K562 (cell line): ENCODE results near the gene TTC22. TPM values are rescaled to one million over a fixed set of nuclear protein-coding genes. Genes with fewer than 3 reads are reported as not detected.

Source experiments
- ATAC-seq: fragments of 200-7000 bp; cut with Tn5 transposase; 3 replicates; pipeline ENCODE4 v1.9.1; 2020; ENCODE audit warnings: moderate library complexity
- BruUV-seq: library from RNA; stranded (reverse); fragments of 400-500 nt; replicated peaks from 2 replicates; lab custom pipeline; 2021; lab: Mats Ljungman, UMichigan
- CTCF ChIA-PET: fragments of 300-600 bp; formaldehyde crosslinking; extraction: SDS; loops from one replicate; lab custom pipeline; 2021; ENCODE audit warnings: low intra/inter-chr PET ratio; lab: Yijun Ruan, JAX
- POLR2A ChIA-PET: fragments of 300-600, 350-650 bp; sonication (Branson Sonifier 250); formaldehyde crosslinking; extraction: SDS; loops from one replicate; lab custom pipeline; 2021; ENCODE audit warnings: antibody characterized with exemption, inconsistent platforms; lab: Yijun Ruan, JAX
- DNase-seq, 4 experiments: peaks; one replicate each; pipeline versions ENCODE4 v3.0.0 to v3.0.0-alpha.2; 2011 to 2018; ENCODE audit warnings: low spot score in 3 of 4, mixed read lengths in 3 of 4; ENCODE audit errors: extremely low read depth in 1 of 4
- FAIRE-seq: peaks from 2 replicates; lab custom pipeline; 2011; peaks lifted over from hg19 to GRCh38; lab: Jason Lieb, UNC
- H2AFZ ChIP-seq: 2 replicates; pipeline ENCODE4 v1.6.0; 2011; ENCODE audit warnings: low read depth, low read length, control low read depth, inconsistent platforms
- H3K27ac ChIP-seq: fragments of 200-600 bp; 3 replicates; pipeline ENCODE4 v1.8.0; 2011; ENCODE audit warnings: low read depth, mild to moderate bottlenecking, control low read depth, inconsistent platforms, low read length, moderate library complexity, mixed read lengths; ENCODE audit errors: extremely low read depth
- H3K27me3 ChIP-seq, 2 experiments: fragments of 300-600 bp in 1 of 2; 2 replicates in 1 of 2; 3 replicates in 1 of 2; pipeline versions ENCODE4 v1.6.0 to v1.8.0; 2011; ENCODE audit warnings: inconsistent platforms in 2 of 2, low read length in 2 of 2, mild to moderate bottlenecking in 1 of 2, mixed read lengths in 1 of 2, moderate library complexity in 1 of 2; ENCODE audit not compliant: control insufficient read depth in 2 of 2, insufficient read depth in 2 of 2
- H3K36me3 ChIP-seq: fragments of 300-600 bp; 3 replicates; pipeline ENCODE4 v1.8.0; 2011; ENCODE audit warnings: mild to moderate bottlenecking, low read length, inconsistent platforms; ENCODE audit not compliant: control insufficient read depth, insufficient read depth
- H3K4me1 ChIP-seq, 2 experiments: fragments of 200-600 bp in 1 of 2; replicated peaks in 1 of 2; 2 replicates in 1 of 2; 3 replicates in 1 of 2; pipeline versions ENCODE4 v1.5.1 to v1.8.0; 2011; ENCODE audit warnings: inconsistent platforms in 2 of 2, low read length in 2 of 2, mild to moderate bottlenecking in 1 of 2, mixed read lengths in 1 of 2, moderate library complexity in 1 of 2; ENCODE audit not compliant: control insufficient read depth in 2 of 2, insufficient read depth in 2 of 2
- H3K4me2 ChIP-seq: 2 replicates; pipeline ENCODE4 v1.6.1; 2011; ENCODE audit warnings: low read length, control low read depth, inconsistent platforms, mixed read lengths; ENCODE audit not compliant: insufficient read depth
- H3K4me3 ChIP-seq: fragments of 200-600 bp; sonication (generic), shearing (Covaris generic); 2 replicates; pipeline ENCODE4 v1.5.1; 2016; ENCODE audit warnings: control low read depth, inconsistent platforms
- H3K79me2 ChIP-seq: fragments of 200-600 bp; 3 replicates; pipeline ENCODE4 v1.8.0; 2011; ENCODE audit warnings: low read length, inconsistent platforms; ENCODE audit not compliant: control insufficient read depth, insufficient read depth
- H3K9ac ChIP-seq, 2 experiments: 2 replicates each; pipeline versions ENCODE4 v1.6.0 to v1.6.1; 2011; ENCODE audit warnings: low read depth in 2 of 2, low read length in 2 of 2, control low read depth in 1 of 2, inconsistent platforms in 1 of 2, mild to moderate bottlenecking in 1 of 2, mixed read lengths in 1 of 2; ENCODE audit not compliant: insufficient read depth in 1 of 2
- H3K9me1 ChIP-seq: one replicate; pipeline ENCODE4 v1.6.0; 2011; ENCODE audit warnings: inconsistent platforms, mild to moderate bottlenecking, low read length, moderate library complexity; ENCODE audit not compliant: control insufficient read depth, insufficient read depth
- H3K9me3 ChIP-seq: replicated peaks from 2 replicates; pipeline ENCODE4 v1.5.1; 2011; ENCODE audit warnings: low read depth, low read length, inconsistent platforms; ENCODE audit not compliant: control insufficient read depth, insufficient read depth
- H4K20me1 ChIP-seq: replicated peaks from 2 replicates; pipeline ENCODE4 v1.6.1; 2011; ENCODE audit warnings: low read length, inconsistent platforms, mixed read lengths; ENCODE audit not compliant: control insufficient read depth, insufficient read depth
- AFF1 ChIP-seq, 2 experiments: fragments of 450-650 bp; IDR thresholded peaks; 2 replicates each; pipeline ENCODE4 v1.6.1; 2018; ENCODE audit warnings: mild to moderate bottlenecking in 2 of 2, low read depth in 1 of 2; ENCODE audit not compliant: partially characterized antibody in 2 of 2
- ETV5 ChIP-seq: sonication (generic); formaldehyde crosslinking; IDR thresholded peaks from 2 replicates; pipeline ENCODE4 v1.4.0; 2020; ENCODE audit warnings: low read depth, mild to moderate bottlenecking, missing genetic modification reagents
- HIVEP1 ChIP-seq: fragments of 250-450 bp; sonication (Bioruptor Pico); IDR thresholded peaks from 2 replicates; pipeline ENCODE4 v1.4.0; 2020; ENCODE audit warnings: mild to moderate bottlenecking
- KLF13 ChIP-seq: fragments of 450-650 bp; IDR thresholded peaks from 2 replicates; pipeline ENCODE4 v1.6.1; 2016; ENCODE audit warnings: missing genetic modification characterization, low read depth, mild to moderate bottlenecking, missing compliant biosample characterization, moderate library complexity, borderline replicate concordance
- NCOA4 ChIP-seq: fragments of 450-650 bp; IDR thresholded peaks from 2 replicates; pipeline ENCODE4 v1.6.1; 2018; ENCODE audit warnings: mild to moderate bottlenecking; ENCODE audit not compliant: partially characterized antibody
- NR1H2 ChIP-seq: sonication (generic); formaldehyde crosslinking; IDR thresholded peaks from 2 replicates; pipeline ENCODE4 v1.4.0; 2020; ENCODE audit warnings: mild to moderate bottlenecking, missing genetic modification reagents
- NR4A1 ChIP-seq, 2 experiments: fragments of 250-450 bp in 1 of 2; fragments of 450-650 bp in 1 of 2; sonication (Bioruptor Pico) in 1 of 2; IDR thresholded peaks; 2 replicates each; pipeline versions ENCODE4 v1.4.0 to v1.6.1; 2016 to 2020; ENCODE audit warnings: mild to moderate bottlenecking in 2 of 2, missing compliant biosample characterization in 1 of 2, missing genetic modification characterization in 1 of 2, moderate library complexity in 1 of 2
- POLR2H ChIP-seq: IDR thresholded peaks from 2 replicates; pipeline ENCODE4 v1.6.1; 2016; ENCODE audit warnings: missing genetic modification characterization, low read depth, mild to moderate bottlenecking, control low read depth, missing compliant biosample characterization, moderate library complexity
- RB1 ChIP-seq: fragments of 450-650 bp; IDR thresholded peaks from 2 replicates; pipeline ENCODE4 v1.6.1; 2017; ENCODE audit warnings: low read depth, mild to moderate bottlenecking
- TCF15 ChIP-seq: fragments of 250-450 bp; sonication (Bioruptor Pico); IDR thresholded peaks from 2 replicates; pipeline ENCODE4 v1.8.0; 2022; ENCODE audit warnings: moderate library complexity, mild to moderate bottlenecking, inconsistent platforms
- THRA ChIP-seq: fragments of 450-650 bp; IDR thresholded peaks from 2 replicates; pipeline ENCODE4 v1.6.1; 2017; ENCODE audit warnings: mild to moderate bottlenecking, moderate library complexity
- TRIM25 ChIP-seq: fragments of 450-650 bp; IDR thresholded peaks from 2 replicates; pipeline ENCODE4 v1.7.0; 2016; ENCODE audit warnings: borderline replicate concordance
- YY1 ChIP-seq, 3 experiments: IDR thresholded peaks; 2 replicates each; pipeline ENCODE4 v1.6.1; 2011; ENCODE audit warnings: low read length in 2 of 3, mild to moderate bottlenecking in 2 of 3, moderate library complexity in 2 of 3, borderline replicate concordance in 1 of 3, control low read depth in 1 of 3, low read depth in 1 of 3; ENCODE audit not compliant: insufficient read depth in 3 of 3, insufficient replicate concordance in 2 of 3, control insufficient read depth in 1 of 3, insufficient read length in 1 of 3; ENCODE audit errors: extremely low read depth in 1 of 3
- ZKSCAN8 ChIP-seq: fragments of 200-800 bp; sonication (Bioruptor generic); IDR thresholded peaks from 2 replicates; pipeline ENCODE4 v1.6.1; 2016; ENCODE audit warnings: missing genetic modification characterization, missing compliant biosample characterization
- WGBS: fragments of 100-300 bp; shearing (Covaris generic); methylation state at CpG from one replicate; pipeline ENCODE4 v1.1.6; 2016; ENCODE audit warnings: low coverage, mixed read lengths; ENCODE audit not compliant: insufficient coverage; ENCODE audit errors: missing lambda C conversion rate; 5-methylcytosine and 5-hydroxymethylcytosine counted together
- in situ Hi-C: fragments of 300-500 bp; cut with MboI; formaldehyde crosslinking; loops from 4 replicates; pipeline ENCODE4 v1.15.0; 2018; ENCODE audit warnings: inconsistent platforms, mixed read lengths
- intact Hi-C: fragments of 100-400 bp; cut with micrococcal nuclease; formaldehyde crosslinking; loops from 2 replicates; pipeline ENCODE4 v1.14.2; 2022
- polyA plus RNA-seq, 8 experiments: library from polyadenylated mRNA; depleted of rRNA in 4 of 8; stranded (reverse) in 5 of 8; unstranded in 3 of 8; fragments of >200 nt; fragmentation: Nextera tagmentation in 2 of 8; fragmentation: Illumina TruSeq in 1 of 8; extraction: Ambion mirVana in 2 of 8; extraction: Trizol in 1 of 8; gene quantifications; 2 replicates each; pipeline versions ENCODE4 v1.2.1 to v1.2.3, GENCODE V29; 2011 to 2014; ENCODE audit warnings: inconsistent platforms in 1 of 8, missing spikeins in 1 of 8
- total RNA-seq, 7 experiments: library from RNA; depleted of rRNA in 6 of 7; stranded (reverse); fragments of >200 nt in 6 of 7; fragmentation: Illumina TruSeq in 2 of 7; extraction: Trizol in 2 of 7; gene quantifications; 2 replicates each; pipeline versions ENCODE4 v1.2.1 to v1.2.3, GENCODE V29; 2011 to 2021; ENCODE audit warnings: low replicate concordance in 1 of 7

TTC22 gene
- total and polyA plus RNA-seq, 9 of the 15 experiments (the other 6 are each of a cell fraction or from before 2014, with no cell fraction given), result 0.07 TPM; not detected in 8

DNA sequence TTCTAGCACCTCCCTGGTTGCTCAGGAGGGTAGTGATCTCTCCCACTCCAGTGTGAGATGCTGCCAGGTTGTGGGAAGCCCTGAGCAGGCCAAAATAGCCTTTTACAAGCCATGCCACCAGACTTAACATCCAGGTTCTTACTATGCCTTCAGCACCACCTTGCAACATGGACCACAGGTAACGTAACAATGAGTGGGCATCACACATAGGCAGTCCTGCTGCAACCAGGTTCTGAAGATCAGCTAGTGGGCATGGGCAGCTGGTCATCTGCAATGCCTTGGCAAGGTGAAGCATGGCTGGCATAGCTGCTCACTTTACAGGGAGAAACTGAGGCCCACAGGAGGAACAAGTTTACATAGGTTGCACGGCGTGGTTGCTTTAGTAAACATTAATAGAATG lies 45.2 kb upstream of the TTC22 start:
- DNase-seq (no peak), ATAC-seq (no peak), FAIRE-seq (no peak)
- Histone ChIP-seq H3K36me3 (peaks cover 36% of the 10 kb centered on the region; the same call in 2 of the 3 replicates), H2AFZ (no peak overlapping the region), H3K4me3 (no peak overlapping the region), H3K9me3 (no peaks in the 10 kb centered on the region), H3K4me1 (no peaks in the 10 kb centered on the region), H4K20me1 (peaks cover 16% of the 10 kb centered on the region; the same call in 1 of the 2 replicates), H3K4me2 (no peak overlapping the region), H3K79me2 (no peaks in the 10 kb centered on the region), H3K9ac (no peak overlapping the region), H3K27me3 (no peaks in the 10 kb centered on the region), H3K27ac (no peak overlapping the region), H3K9me1 (peaks cover 3% of the 10 kb centered on the region)
- CTCF ChIA-PET, result no interaction called here
- WGBS, result 84% methylated on average over 3 of the region's 3 CpGs
- BruUV-seq, result no TSS peak
- POLR2A ChIA-PET, result interaction anchor here (0.5 to 0.9 kb wide), 2 partner anchors 8 to 26 kb away, joined by 3 to 4 read pairs; no protein-coding TSS in a partner anchor
- intact Hi-C loops, result no loop called here
- in situ Hi-C loops, result no loop called here
- TF ChIP-seq POLR2H (tag), result no peak
- TF ChIP-seq TCF15 (CRISPR knock-in tag), result no peak
- TF ChIP-seq YY1 (IDR thresholded peaks at IDR 0.05; ENCODE audit: borderline replicate concordance in 1 of 3, control insufficient read depth in 1 of 3, extremely low read depth in 1 of 3, insufficient read depth in 3 of 3, insufficient read length in 1 of 3, insufficient replicate concordance in 2 of 3, low read depth in 1 of 3, low read length in 2 of 3), result no peak
- TF ChIP-seq KLF13 (tag), result no peak
- no peak for TF ChIP-seq NR1H2 (CRISPR knock-in tag)
- TF ChIP-seq HIVEP1 (CRISPR knock-in tag), result no peak
- TF ChIP-seq AFF1 (IDR thresholded peaks at IDR 0.05; ENCODE audit: low read depth in 1 of 2, partially characterized antibody in 2 of 2), result no peak
- no peak for TF ChIP-seq NCOA4
- TF ChIP-seq ETV5 (CRISPR knock-in tag), result no peak
- no peak for TF ChIP-seq RB1
- no peak for TF ChIP-seq THRA
- no peak for TF ChIP-seq ZKSCAN8
- TF ChIP-seq NR4A1 (CRISPR knock-in tag; IDR thresholded peaks at IDR 0.05), result no peak
- TF ChIP-seq NR4A1 (tag; IDR thresholded peaks at IDR 0.05), result no peak
- TF ChIP-seq TRIM25, result no peak
